ENCODE results near the gene SPI1.
"Not testable (repeated sequence)": the region's sequence is repeated elsewhere in the genome, so short reads cannot be mapped to it uniquely, and the experiment has no call there.

SPI1 gene

DNA sequence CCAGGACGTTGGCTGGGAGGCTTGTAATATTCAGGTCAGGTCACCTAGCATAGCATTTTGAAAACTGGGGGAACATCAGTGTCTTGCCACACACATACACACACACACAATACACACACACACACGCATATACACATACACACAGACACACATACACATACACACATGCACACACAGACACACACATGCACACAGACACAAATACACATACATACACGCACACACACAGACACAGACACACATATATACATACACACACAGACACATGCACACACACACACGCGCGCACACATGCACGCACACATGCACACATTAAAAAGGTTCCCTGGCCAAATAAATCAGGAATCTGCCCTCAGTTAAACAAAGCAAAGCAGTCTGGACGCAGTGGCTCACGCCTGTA is 38.3 kb downstream of the SPI1 start:
- no peak for DNase-seq (ENCODE audit: low spot score)

DNA sequence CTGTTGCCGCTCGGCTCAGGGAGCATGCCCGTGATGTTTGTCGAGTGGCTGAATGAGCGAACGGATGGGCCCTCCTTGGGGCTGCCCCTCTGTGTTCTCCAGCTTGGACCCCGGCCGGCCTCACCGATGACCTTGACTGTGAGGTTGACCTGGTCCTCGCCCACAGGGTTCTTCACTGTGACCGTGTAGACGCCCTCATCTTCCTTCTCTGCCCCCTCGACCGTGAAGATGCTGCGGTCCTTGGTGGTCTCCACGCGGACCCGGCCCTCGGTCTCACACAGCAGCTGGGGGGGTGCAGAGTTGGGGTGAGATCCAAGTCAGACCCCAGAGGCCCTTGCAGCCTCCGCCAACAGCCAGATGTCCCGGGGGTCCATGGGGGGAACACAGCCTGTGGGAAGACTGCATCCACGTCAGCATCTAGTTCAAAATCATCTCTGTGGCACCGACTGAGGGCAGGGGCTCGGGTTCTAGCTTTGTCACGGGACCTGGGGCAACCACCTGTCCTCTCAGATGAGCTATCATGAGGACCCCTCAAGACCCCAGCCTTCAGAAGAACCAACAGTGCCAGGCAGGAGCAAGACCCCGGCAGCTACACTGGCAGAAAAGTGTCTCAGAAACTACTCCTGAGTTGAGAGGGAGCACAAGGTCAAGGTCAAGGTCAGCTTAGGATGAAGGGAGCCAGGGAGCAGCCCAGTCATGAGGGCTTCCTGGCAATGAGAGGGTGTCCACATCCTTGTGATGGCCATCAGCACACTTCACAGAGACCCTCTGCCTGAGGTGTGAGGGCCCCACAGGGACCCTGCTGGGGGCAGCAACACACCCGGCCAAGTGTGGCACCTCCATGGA is 39.7 kb downstream of the SPI1 start:
- DNase-seq (ENCODE audit: low spot score): no peak

DNA sequence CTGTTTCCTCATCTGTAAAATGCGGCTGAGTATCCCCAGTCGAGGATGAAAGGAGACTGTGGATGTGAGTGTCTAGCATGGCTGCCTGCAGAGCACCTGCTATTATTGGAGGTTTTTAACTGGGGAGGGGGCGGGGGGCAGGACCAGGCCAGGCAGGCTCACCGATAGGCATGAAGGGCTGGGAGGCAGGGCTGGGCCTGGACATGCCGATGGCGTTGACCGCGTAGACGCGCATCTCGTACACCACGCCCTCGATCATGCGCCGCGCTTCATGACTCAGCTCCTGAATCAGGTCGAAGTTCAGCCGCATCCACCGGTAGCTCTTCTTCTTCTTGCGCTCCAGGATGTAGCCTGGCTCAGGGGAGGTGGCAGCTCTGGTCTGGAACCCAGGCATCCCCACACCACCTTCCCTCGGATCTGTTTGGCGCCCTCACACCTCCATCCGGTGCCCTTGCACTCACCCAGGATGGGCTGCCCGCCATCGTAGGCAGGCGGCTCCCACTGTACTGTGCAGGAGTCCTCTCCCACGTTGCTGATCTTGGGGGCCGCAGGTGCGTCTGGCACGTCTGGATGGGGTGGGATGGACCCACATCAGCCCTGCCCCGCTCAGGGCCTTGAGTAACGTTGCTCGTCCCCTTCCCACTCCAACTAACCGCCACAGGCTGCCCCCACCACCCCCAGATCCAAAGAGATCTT is 41.0 kb downstream of the SPI1 start:
- DNase-seq (ENCODE audit: low spot score): no peak

- no peak for DNase-seq (ENCODE audit: low spot score)
These were observed 41.8 kb downstream of the SPI1 start for GRCh38 chr11:47336595-47336994.

GRCh38 chr11:47335733-47336132 is 42.6 kb downstream of the SPI1 start:
- no peak for DNase-seq (ENCODE audit: low spot score)

GRCh38 chr11:47334699-47335411 is 43.5 kb downstream of the SPI1 start:
- not testable (repeated sequence) for DNase-seq (ENCODE audit: low spot score)

DNA sequence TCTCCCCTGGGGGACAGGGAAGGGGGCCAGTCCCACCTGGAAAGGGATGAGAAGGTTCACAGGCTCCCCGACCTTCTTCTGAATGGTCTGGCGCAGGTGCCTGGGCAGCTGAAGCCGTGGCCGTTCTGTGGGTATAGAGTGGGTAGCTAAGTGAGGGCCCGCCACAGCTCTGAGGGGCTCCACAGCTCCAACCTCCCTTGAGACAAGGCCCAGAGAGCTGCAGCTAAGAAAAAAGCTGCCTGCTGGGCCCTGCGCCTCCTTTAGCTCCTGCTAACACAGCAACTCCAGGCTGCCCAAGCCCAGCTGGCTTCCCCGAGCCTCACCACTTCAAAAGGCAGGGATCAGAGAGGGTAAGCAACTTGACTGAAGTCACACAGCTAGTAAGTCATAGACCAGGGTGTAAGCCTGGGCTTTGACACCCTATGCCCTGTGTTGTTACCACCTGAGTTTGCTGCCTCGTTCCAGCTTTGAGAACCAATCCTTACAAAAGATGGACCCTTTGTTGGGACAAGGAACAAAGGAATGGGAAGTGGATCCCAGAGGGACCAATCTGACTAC is 44.4 kb downstream of the SPI1 start:
- no peak for DNase-seq (ENCODE audit: low spot score)

DNA sequence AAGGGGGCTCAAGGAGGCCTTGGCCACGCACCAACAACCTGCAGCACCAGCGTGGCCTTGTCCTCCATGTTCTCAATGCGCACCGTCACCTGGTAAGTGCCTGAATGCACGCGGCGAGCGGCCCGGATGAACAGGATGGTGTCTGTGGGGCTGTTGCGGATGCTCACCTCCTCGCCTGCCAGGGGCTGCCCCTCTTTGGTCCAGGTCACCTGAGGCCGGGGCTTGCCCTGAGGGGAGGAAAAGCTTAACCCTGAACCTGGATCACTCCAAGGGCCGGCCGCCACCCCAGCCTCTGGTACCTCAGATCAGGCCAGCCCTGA is 44.9 kb downstream of the SPI1 start:
- no peak for DNase-seq (ENCODE audit: low spot score)

DNA sequence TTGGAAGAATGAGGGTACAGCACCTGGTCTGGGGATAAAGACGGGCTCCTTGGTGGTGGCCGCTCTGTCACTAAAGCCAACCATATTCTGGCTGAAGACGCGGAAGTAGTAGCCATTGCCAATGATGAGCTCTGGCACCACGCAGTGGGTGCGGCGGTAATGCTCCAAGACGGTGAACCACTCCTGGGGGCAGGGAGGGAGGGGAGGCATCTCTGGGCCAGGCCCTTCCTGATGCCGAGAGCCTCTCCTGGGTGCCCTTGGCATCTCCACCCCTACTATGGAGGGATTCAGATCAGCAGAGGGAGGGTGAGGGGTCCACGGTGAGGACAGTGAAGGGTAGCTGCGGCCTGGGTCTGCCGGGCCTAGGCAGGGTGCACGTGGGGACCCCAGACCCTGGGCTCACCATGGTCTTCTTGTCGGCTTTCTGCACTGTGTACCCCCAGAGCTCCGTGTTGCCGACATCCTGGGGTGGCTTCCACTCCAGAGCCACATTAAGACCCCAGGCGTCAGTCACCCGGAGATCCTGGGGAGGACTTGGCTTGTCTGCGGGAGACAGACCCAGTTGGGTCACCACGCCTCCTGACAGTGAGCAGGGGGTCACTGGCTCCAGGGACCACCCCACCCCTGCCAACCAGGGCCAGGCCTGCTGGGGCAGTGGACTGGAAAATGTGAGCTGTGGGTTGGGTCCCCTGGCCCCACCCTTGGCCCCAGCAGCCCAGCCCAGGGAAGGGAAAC is 45.4 kb downstream of the SPI1 start:
- DNase-seq (ENCODE audit: low spot score): no peak

- DNase-seq (ENCODE audit: low spot score): no peak
These were observed 46.0 kb downstream of the SPI1 start for GRCh38 chr11:47332303-47332711.

DNA sequence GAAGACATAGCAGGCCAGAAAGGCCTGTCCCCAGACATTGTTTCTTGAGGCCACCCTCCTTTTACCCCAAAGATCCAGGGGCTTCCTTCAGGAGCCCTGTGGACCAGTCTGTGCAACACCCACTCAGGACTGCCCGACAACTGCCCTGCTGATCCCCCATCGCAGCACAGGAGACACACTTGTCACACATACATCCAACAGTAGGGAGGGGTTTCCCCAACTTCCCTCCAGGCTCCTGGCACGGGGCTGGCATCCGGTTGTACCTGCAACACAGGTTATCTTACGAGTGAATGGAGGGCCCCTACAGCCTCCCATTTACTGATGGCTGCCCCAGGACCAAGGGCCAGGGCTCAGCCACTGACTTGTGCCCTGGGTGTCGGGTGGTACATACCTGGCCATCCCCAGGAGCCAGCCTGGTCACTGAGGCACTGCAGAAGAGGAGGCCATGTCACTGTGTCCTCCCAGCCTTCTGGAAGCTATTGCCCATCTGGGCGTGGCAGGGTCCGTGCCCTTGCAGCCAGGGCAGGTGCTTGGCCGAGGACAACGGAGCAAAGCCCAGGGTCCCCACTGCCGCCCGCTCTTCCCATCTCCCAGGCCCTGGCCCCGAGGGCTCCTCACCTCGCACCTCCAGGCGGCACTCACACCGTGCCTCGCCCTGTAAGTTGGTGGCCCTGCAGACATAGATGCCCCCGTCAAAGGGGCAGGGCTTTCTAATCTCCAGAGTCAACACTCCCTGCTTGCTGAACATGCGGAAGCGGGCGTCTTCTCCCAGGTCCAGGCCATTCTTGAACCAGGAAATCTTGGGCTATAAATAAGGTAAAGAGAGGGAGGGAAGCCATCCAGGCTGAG is 46.7 kb downstream of the SPI1 start:
- DNase-seq (ENCODE audit: low spot score): no peak

GRCh38 chr11:47329987-47330931 is 48.1 kb downstream of the SPI1 start:
- DNase-seq (ENCODE audit: low spot score): peak; percentile 30

- DNase-seq (ENCODE audit: low spot score): no peak
These were observed 48.8 kb downstream of the SPI1 start for GRCh38 chr11:47329431-47329986.

- no peak for DNase-seq (ENCODE audit: low spot score)
These were observed 49.6 kb downstream of the SPI1 start for GRCh38 chr11:47328449-47329390.

GRCh38 chr11:47327949-47328348 is 50.4 kb downstream of the SPI1 start:
- no peak for DNase-seq (ENCODE audit: low spot score)

- no peak for DNase-seq (ENCODE audit: low spot score)
These were observed 51.3 kb downstream of the SPI1 start for GRCh38 chr11:47327025-47327424.

DNA sequence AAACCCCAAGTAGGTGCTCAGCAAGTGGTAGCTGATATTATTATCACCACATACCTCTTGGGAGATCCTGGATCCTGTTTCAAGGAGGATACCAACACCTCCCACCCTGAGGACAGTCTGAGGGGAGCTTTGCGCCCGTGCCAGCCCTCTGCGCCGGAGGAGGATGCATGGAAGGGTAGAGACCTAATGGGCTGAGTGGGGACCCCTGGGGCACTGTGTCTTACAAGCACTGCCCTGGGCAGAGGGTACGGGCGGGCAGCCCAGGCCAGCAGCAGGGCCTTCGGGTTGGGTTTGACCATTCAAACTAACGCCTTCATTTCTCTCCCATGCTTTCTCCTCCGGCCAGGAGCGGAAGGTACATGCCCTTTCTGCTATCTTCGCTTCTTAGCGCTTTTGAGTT is 52.1 kb downstream of the SPI1 start:
- DNase-seq (ENCODE audit: low spot score): no peak

DNA sequence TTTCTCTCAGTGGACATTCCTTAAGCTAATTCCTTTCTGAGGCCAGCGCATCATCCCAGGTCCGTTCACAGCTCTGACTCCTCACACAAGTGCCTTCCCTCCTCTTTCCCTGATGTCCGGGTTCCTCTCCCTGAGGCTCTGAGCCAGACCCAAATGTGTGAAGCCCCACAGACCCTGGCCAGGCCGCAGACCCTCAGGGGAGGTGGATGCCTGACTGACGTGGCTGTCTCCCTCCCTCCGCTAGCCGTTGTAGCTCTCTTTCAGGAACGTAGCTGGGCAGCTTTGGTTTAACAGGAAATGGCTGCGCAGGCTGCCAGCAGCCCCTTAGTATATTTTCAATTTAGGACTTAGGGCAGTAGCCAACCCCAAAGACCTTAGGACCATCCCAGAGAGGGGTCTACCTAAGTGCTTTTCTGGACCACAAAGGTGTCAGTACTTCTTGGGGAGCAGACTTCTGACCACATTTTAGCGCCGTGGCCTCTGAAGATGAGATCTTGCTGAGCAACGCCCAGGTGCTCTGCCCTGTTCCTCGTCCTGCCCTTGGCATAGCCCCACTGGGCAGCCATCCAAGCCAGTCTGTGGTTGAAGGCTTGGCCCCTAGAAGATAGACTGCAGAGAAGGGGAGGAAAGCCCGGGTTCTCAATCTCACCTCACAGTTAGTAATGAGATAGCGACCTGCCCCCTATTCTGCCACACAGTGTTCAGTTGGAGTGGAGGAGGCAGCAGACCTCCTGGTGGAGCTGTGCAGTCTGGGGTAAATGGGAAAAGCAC is 52.9 kb downstream of the SPI1 start:
- DNase-seq (ENCODE audit: low spot score): no peak
